GM21717 (cell line): ENCODE data around the gene TBC1D19.
"Not testable (repeated sequence)": the region's sequence is repeated elsewhere in the genome, so short reads cannot be mapped to it uniquely, and the experiment has no call there.

Experiments used
- ATAC-seq: cut with Tn5 transposase; IDR thresholded peaks from one replicate; pipeline ENCODE4 v1.9.1; 2021; ENCODE audit warnings: mild to moderate bottlenecking, moderate library complexity; ENCODE audit not compliant: unreplicated experiment

The TBC1D19 gene

DNA sequence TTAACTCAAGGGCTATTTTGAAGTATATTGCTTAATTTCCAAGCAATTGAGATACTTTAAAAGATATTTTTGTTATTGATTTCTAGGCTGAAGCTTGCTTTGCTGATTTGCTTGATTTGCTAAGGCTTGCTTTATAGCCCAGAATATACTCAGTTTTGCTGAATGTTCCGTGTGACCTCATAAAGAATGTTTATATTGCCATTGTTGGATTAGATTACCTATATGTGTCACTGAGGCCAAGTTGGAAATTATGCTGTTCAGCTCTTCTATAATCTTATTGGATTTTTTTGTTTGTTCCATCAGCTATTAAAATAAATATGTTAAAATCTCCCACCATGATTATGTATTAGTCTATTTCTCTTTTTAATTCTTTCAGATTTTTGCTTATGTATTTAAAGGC is 13.0 kb downstream of the TBC1D19 start:
- no peak for ATAC-seq

DNA sequence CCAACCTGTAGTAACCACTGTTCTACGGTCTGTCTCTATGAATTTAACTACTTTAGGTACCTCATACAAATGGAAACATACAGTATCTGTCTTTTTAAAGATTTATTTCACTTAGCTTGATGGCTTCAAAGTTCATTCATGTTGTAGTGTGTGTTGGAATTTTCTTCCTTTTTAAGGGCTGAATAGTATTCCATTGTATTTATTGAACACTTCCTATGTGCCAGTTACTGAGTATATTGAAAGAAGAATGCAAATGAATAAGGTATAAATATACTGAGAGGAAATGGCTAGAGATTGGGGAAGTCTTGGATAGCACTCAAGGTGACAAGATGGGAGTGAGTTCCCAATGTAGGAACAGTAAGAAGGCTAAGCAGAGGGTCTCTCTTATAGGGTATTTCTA is 17.3 kb downstream of the TBC1D19 start:
- ATAC-seq = no peak

DNA sequence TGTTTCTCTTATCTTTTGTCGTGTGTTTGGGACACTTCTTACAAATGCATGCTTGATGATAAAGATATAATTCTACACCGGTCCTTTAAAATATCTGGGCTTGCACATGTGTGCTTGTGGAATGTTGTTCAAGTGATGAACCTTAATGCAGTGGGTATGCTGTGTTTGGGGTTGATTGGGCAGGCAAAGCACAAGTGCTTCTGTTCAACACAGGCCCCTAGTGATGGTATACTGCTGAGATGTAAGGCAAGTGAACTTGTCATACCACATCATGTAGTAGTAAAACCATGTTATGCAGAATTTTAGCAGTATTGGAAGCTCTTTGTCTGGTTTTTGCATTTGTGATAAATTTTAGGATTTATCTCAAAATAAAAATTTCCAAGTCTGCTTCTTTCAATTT is 23.9 kb downstream of the TBC1D19 start:
- ATAC-seq = no peak

DNA sequence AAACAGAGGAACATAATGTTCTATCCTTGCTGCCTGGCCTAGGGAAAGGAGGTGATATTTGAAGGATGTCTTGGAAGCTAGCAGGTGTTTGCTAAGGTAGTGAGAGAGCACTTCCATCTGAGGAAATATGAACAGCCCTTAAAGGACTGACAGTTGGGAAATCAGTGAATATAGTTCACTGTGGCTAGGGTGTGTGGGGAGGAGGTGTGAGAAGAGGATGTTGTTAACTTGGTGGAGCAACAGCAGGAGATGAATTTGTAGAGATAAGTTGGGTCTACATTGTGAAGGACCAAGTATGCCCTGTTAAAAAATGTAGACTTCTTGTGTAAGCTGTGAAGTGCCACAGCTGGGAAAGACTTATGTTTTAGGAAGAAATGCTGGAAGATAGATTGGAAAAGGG is 25.5 kb downstream of the TBC1D19 start:
- no peak for ATAC-seq

DNA sequence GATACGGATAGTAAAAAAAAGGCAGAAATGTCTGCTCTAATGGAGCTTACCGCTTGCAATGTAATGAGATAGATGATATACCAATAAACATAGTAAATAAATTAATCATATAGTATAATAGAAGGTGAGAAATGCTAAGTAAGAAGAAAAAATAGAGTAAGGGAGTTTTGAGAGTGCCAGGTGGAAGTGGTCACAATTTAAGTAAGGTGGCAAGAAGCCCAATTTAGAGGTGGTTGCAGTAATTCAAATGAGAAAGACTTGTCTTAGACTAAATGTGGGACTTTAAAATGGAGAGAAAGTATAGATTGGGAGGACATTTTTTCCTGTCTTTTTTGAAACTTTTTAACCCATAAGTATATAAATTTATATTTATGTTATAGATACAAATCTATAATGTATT is 26.0 kb downstream of the TBC1D19 start:
- no peak for ATAC-seq

DNA sequence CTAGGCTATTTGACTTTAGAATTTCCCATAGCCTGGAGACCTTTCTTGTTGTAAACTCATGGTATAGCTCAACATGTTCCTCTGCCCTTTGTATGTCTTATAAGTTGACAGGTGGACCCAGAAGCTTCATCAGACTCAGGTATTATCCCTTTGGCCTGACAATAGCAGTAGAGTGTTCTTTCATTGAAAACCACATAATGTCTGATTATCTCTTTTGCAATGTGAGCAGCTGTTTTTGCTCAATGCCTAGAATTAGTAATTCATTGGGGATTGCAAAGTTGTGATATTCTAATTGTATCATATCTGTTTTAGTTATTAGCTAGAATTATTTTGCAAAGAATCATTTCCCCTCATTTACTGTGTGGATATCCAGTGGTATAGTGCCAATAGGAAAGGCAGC is 27.5 kb downstream of the TBC1D19 start:
- no peak for ATAC-seq

DNA sequence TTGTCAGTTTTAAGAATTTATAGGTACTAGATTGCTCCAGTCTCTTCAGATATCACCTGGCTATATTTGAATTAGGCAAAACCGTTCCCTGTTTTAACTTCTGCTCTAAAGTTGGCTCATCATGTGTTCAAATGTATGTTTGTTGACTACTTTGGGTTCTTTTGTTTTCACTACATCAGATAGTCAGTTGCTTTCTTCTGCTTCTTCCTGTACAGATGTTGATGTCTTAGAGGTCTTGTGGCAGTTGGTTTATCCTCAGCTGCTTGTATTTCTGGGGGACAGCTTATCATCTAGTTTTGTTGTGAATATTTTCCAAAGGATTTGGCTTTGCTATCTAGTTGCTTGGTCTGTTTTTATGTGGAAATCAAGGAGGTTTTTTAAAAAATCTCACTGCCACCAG is 28.0 kb downstream of the TBC1D19 start:
- ATAC-seq = no peak

DNA sequence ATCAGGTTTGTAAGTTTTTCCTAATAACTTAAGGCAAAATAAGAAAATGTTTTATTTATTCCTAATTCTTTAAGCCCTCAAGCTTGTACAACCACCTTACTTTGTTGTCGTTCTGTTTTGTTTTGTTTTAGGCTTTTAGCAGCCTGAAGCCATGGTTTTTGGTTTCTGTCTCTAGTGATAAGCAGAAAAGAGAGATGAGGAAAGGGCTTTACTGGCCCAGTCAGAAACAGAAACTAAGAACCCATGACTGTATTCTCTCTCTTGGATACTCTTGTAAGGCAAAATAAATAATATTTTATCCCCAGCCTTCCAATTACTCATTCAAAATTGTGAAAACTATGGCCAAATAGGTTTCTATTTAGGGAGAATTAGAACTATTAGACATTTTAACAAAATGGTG is 29.4 kb downstream of the TBC1D19 start:
- ATAC-seq = no peak

DNA sequence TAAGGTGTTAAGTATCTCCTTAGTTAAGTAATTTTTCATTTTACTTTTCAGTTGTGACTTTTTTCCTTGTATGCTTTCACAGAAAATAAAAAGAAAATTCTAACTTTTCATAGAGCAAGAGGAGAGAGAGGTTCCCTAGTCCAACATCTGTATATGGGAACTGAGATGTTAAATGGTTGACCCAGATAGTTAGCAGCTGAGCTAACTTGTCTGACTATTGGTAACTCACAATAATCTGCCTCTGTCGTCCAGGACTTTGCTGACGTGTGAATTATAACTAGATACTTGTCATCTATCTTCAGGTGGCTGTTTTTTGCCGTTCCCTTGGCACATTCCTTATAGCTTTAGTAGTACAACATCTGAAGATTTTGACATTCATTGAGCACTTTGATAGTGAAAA is 29.9 kb downstream of the TBC1D19 start:
- ATAC-seq = no peak

DNA sequence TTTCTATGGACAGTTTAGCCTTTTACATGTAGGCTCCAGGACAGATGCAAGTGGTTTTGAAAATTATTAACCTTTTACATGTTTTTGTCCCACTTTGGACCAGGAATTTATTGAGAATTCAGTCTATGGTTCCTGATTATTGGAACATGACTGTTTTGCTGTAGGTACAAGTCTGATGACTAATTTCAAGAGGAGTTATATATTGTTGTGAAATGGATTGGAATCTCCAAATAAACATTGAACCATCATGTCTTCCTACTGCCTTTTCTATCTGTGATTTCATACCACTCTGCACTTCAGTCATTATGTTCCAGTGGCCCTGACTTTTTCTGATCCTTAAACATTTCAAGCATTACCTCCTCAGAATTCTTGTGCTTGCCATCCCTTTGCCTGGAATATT is 35.9 kb downstream of the TBC1D19 start:
- no peak for ATAC-seq

DNA sequence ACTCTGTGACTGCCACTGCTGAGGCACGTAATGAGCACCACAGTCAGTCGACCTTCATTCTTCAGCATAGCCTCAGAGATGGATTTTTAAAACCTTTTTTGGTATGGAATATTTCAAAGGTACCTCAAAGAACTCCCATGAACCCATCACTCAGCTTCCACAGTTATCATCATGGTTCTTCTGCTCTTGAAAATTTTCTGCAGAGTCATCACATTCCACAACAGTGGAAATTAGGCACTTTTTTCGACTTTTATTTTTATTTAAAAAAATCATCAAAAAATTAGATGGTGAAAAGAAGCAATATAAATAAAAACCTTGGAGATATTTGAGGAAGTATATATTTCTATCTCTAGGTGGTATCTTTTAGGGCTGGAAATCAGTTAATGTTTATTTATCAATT is 37.5 kb downstream of the TBC1D19 start:
- no peak for ATAC-seq

DNA sequence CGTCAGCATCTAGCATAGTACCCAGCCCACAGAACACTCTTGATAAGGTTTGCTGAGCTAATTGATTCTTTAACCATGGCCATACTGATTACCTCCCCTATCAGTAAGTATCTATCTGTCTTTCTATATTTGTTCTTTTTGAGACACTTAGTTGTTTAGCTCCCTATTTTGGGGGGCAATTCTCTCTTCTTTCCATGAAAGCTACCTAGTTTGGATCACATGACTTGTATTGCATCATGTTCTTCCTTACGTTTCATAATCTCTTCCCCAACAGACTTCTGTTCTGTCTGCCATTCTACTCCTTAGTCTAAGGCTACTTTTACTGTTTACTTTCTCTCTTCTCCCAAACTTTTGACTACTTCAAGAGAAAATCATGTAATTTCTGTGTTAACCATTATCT is 39.0 kb downstream of the TBC1D19 start:
- no peak for ATAC-seq

DNA sequence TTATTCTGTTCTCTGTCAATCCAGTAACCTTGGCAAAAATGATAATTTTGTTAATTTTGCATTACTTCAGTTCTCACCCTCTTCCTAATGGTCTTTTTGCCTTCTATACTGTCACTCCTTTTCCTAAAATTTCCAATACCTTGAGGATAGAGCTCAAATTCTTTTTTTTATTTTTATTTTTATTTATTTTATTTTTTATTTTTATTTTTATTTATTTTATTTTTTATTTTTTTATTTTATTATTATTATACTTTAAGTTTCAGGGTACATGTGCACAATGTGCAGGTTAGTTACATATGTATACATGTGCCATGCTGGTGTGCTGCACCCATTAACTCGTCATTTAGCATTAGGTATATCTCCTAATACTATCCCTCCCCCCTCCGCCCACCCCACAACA is 42.8 kb downstream of the TBC1D19 start:
- not testable (repeated sequence) for ATAC-seq

DNA sequence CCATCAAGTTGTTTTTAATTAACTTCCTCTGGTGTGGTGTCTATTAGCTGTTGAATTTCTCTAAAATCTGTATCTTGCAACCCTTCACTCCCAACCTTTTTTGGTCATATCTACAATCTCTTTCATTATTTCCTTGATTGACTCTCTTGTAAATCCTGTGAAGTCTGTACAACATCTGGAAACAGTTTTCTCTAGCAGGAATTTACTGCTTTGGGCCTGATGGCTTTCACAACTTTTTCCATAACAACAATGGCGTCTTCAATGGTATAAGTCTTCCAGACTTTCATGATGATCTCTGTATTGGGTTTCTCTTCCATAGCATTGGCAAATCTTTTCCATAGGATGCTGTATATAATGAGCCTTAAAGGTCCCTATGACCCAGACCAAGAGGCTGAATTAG is 49.0 kb downstream of the TBC1D19 start:
- ATAC-seq = no peak

DNA sequence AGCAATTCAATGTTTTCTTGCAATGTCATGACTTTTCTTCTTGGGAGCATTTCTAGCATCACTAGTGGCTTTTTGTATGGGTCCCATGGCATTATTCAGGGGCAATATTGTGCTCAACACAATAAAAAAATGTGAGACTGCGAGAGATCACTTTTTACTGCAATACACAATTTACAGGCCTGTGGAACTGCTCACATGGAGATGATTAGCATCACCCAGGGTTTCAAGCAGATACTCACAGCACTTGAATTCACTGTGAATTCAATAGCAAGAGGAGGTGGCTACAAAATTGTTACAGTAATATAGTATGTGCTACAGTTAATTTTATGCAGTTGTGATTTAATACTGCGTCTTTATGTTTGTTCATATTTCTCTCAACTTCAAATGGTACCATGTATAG is 50.4 kb downstream of the TBC1D19 start:
- ATAC-seq = no peak

DNA sequence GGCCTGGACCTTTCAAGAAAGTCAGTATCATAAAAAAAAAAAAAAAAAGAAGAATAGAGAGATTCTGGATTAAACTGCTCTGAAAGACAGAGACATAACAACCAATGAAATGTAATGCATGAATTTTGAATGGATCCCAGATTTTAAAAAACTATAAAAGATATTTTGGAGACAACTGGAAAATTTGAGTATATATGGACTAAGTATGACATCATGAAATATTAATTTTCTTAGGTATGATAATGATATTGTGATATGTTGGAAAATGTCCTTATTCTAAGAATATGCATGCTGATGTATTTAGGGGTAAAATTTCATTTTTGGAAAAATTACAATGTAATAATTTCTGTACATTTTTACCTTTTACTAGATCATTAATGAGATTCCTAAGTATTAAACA is 52.6 kb downstream of the TBC1D19 start:
- no peak for ATAC-seq

DNA sequence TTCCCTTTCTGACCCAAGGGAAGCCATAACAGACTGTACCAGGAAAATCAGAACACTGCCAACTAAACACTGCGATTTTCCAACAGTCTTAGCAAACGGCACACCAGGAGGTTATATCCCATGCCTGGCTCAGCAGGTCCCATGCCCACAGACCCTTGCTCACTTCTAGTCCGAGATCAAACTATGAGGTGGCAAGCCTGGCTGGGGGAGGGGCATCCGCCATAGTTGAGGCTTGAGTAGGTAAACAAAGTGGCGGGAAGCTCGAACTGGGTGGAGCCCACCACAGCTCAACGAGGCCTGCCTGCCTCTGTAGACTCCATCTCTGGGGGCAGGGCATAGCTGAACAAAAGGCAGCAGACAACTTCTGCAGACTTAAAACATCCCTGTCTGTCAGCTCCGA is 56.8 kb downstream of the TBC1D19 start:
- not testable (repeated sequence) for ATAC-seq

DNA sequence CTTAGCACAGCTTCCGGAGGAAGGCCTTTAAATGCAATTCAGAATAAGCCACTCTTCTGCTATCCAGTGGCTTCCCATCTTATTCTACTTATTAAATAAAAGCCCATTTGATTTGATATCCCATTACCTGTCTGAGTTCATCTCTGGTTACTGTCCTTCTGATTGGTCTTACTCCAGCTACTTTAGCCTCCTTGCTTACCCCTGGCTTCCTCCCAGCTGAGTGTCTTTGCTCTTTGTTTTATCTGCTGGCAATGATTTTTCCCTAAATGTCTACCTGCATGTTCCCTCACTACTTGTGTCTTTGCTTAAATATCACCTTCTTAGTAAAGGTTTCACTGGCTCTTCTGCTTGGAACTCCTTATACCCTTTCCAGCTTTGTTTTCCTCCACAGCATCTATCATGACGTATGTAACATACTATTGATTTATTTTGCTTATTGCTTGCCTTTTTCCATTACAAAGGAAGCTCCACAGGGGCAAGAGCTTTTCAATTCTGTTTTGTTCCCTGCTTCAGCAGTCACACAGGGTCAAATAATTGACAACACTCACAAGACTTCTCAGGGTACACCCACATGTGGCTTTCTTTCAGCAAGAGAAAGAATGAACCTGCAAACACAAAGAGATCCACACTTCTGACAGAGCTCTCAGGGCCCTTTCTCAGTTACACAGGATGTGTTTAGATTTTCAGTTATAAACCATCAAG is 63.8 kb downstream of the TBC1D19 start:
- no peak for ATAC-seq

DNA sequence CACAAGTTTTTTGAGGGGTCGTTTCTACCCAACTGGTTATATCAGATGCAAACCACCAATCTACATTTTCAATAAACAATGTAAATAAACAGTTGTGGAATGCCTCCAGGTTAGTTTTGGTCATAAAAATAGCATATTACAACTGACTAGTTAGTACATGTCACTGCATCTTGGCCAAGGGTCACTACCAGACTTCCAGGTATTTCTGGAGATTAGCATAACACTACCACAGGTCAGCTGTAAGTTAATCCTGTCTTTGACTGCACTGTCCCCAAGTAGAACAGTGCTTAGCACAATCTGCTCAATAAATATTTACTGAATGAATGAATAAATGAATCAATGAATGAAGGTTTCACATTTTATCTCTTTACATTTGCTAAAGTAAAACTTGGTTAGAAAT is 64.4 kb downstream of the TBC1D19 start:
- no peak for ATAC-seq

DNA sequence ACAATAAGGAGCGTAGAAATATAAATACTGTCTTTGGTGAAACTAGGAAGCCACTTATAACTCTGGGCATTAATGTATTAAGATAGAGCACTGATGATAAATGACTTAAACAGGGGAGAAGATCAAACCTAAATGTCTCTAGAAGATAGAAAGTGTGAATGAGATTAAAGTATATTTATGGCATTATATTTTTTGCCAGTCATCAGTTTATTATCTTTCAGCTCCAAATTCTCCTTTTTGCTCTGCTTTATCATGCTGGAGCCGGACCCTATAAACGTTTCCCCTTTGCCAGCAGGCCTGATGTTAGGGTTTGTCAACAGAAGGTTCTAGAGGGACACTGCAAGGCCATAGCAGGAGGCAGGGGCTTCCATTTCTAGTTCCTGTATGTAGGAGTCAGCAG is 76.4 kb downstream of the TBC1D19 start:
- ATAC-seq = no peak

DNA sequence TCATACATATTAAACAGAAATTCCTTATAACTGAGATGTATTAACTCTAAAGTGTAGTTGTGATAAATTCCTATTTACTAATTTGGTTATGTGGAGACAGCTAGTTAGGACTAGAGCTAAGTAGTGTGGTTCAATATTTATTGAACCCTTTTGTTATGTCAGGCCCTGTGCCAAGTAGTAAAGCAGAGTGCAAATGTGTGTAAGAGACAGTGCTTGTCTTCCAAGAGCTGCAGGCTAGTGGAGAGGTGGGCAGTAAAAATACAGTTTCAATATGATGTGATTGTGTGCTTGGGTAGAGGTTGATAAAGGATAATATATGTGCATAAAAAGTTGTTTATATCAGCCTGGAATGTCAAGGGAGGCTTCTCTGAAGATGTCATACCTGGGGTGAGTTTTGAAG is 80.0 kb downstream of the TBC1D19 start:
- ATAC-seq = no peak

DNA sequence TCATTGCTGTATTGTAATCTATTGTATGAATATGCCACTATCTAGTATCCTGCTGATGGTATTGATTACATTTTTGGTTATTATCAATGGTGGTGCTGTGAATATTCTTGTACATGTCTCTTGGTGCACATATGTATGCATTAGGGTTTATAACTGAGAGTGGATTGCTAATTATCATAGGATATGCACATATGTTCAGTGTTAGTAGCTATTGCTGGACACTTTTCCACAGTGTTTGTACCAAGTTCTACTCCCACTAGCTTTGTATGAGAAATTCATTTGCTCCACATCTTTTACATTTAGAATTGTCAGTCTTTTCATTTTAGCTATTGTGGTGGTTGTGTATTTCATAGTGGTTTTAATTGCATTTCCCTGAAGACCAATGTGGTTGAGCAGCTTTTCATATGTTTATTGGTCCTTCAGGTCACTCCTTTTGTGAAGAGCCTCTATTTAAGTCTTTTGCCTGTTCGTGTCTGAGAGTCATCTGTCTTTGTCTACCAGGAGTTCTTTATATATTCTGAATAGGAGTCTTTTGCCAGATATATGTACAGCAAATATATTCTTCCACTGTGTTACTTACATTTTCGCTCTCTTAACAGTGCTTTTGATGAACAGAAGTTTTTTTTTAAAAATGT is 87.1 kb downstream of the TBC1D19 start:
- no peak for ATAC-seq
